Measurements from ENCODE around the gene DCHS1.

Gene DCHS1

GRCh38 chr11:6621711-6622211, 33.8 kb downstream of the DCHS1 start:
- no peaks in the 10 kb centered on the region for H3K27me3 ChIP-seq
- no peak overlapping the region for H3K4me3 ChIP-seq (ENCODE audit: low read depth, low read length)
- DNase-seq: no peak
- H3K36me3 ChIP-seq: no peaks in the 10 kb centered on the region
- TF ChIP-seq CTCF (IDR thresholded peaks at IDR 0.05; ENCODE audit: low read depth, low read length): no peak
- H3K4me1 ChIP-seq: no peaks in the 10 kb centered on the region
- H3K9me3 ChIP-seq: no peaks in the 10 kb centered on the region

GRCh38 chr11:6620636-6621035, 35.0 kb downstream of the DCHS1 start:
- no peaks in the 10 kb centered on the region for H3K9me3 ChIP-seq
- DNase-seq: no peak
- H3K4me3 ChIP-seq (ENCODE audit: low read depth, low read length): no peak overlapping the region
- no peaks in the 10 kb centered on the region for H3K4me1 ChIP-seq
- no peaks in the 10 kb centered on the region for H3K27me3 ChIP-seq
- H3K36me3 ChIP-seq: no peaks in the 10 kb centered on the region
- TF ChIP-seq CTCF (IDR thresholded peaks at IDR 0.05; ENCODE audit: low read depth, low read length): no peak

GRCh38 chr11:6619004-6619745, 36.4 kb downstream of the DCHS1 start, which contains the start of gene TPP1:
TSS of gene TPP1 (minus strand) at chr11:6619422. CDS start at chr11:6619400, 22 bp downstream.
- no peaks in the 10 kb centered on the region for H3K4me1 ChIP-seq
- H3K4me3 ChIP-seq (ENCODE audit: low read depth, low read length): peak within 1 kb of the TSS; percentile 84
- peak; percentile 84 for DNase-seq
- no peaks in the 10 kb centered on the region for H3K36me3 ChIP-seq
- no peaks in the 10 kb centered on the region for H3K9me3 ChIP-seq
- TF ChIP-seq CTCF (IDR thresholded peaks at IDR 0.05; ENCODE audit: low read depth, low read length): no peak
- H3K27me3 ChIP-seq: no peaks in the 10 kb centered on the region

GRCh38 chr11:6618117-6619003, 37.2 kb downstream of the DCHS1 start:
- Histone ChIP-seq H3K4me1 (no peaks in the 10 kb centered on the region), H3K4me3 (ENCODE audit: low read depth, low read length) (peak overlapping the region; percentile 84), H3K9me3 (no peaks in the 10 kb centered on the region), H3K36me3 (no peaks in the 10 kb centered on the region), H3K27me3 (no peaks in the 10 kb centered on the region)
- no peak for TF ChIP-seq CTCF (IDR thresholded peaks at IDR 0.05; ENCODE audit: low read depth, low read length)
- no peak for DNase-seq

GRCh38 chr11:6617315-6617781, 38.3 kb downstream of the DCHS1 start:
- H3K4me3 ChIP-seq (ENCODE audit: low read depth, low read length): no peak overlapping the region
- H3K4me1 ChIP-seq: no peaks in the 10 kb centered on the region
- no peak for DNase-seq
- no peaks in the 10 kb centered on the region for H3K36me3 ChIP-seq
- H3K27me3 ChIP-seq: no peaks in the 10 kb centered on the region
- no peaks in the 10 kb centered on the region for H3K9me3 ChIP-seq
- no peak for TF ChIP-seq CTCF (IDR thresholded peaks at IDR 0.05; ENCODE audit: low read depth, low read length)
